ENCODE measurements around the gene ANO1. TPM values are rescaled to one million over a fixed set of nuclear protein-coding genes. Genes with fewer than 3 reads are reported as not detected.

Gene ANO1
- total RNA-seq, 1 donor from 2014 or later = 1.2 TPM

- DNase-seq (ENCODE audit: low read depth) = no peak
These were observed 8.0 kb downstream of the ANO1 start for GRCh38 chr11:70085815-70086769.

GRCh38 chr11:70087446-70088167 is 9.5 kb downstream of the ANO1 start:
- no peak overlapping the region for H3K4me3 ChIP-seq (ENCODE audit: low read depth, low read length)
- TF ChIP-seq, protein P1, sequence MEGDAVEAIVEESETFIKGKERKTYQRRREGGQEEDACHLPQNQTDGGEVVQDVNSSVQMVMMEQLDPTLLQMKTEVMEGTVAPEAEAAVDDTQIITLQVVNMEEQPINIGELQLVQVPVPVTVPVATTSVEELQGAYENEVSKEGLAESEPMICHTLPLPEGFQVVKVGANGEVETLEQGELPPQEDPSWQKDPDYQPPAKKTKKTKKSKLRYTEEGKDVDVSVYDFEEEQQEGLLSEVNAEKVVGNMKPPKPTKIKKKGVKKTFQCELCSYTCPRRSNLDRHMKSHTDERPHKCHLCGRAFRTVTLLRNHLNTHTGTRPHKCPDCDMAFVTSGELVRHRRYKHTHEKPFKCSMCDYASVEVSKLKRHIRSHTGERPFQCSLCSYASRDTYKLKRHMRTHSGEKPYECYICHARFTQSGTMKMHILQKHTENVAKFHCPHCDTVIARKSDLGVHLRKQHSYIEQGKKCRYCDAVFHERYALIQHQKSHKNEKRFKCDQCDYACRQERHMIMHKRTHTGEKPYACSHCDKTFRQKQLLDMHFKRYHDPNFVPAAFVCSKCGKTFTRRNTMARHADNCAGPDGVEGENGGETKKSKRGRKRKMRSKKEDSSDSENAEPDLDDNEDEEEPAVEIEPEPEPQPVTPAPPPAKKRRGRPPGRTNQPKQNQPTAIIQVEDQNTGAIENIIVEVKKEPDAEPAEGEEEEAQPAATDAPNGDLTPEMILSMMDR (conservative IDR thresholded peaks at IDR 0.05; ENCODE audit: low read depth, low read length) = no peak
- no peak for DNase-seq (ENCODE audit: low read depth)

More at GRCh38 chr11:70085815-70086769, 8.0 kb downstream of the ANO1 start:
- no peak overlapping the region for H3K4me3 ChIP-seq (ENCODE audit: low read depth, low read length)
- TF ChIP-seq, protein P1 (conservative IDR thresholded peaks at IDR 0.05; ENCODE audit: low read depth, low read length) = no peak

- no peak overlapping the region for H3K4me3 ChIP-seq (ENCODE audit: low read depth, low read length)
- TF ChIP-seq, protein P1 (conservative IDR thresholded peaks at IDR 0.05; ENCODE audit: low read depth, low read length) = no peak
- no peak for DNase-seq (ENCODE audit: low read depth)
These were observed 10.7 kb downstream of the ANO1 start for GRCh38 chr11:70088735-70089250.

DNA sequence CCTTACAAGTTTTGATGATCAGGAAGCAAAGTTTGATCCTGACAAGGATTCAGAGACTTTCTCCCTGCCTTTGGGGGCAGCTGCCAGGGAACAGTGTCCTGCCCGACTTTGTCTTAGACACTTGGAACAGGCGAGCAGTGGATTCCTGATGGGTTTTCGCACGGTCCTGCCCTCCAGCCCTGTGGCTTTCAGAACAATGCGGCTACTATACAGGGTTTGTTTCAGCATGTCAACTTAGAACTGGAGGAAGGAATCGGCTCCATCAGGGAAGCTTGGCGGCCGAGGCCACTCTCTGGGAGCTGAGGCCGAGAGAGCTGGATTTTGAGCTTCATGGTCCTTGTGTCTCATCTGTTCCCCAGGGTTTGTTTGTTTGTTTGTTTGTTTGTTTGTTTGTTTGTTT is 11.5 kb downstream of the ANO1 start:
- H3K4me3 ChIP-seq (ENCODE audit: low read depth, low read length) = no peak overlapping the region
- TF ChIP-seq, protein P1 (conservative IDR thresholded peaks at IDR 0.05; ENCODE audit: low read depth, low read length) = no peak
- DNase-seq (ENCODE audit: low read depth) = no peak

- TF ChIP-seq, protein P1 (conservative IDR thresholded peaks at IDR 0.05; ENCODE audit: low read depth, low read length) = no peak
- H3K4me3 ChIP-seq (ENCODE audit: low read depth, low read length) = no peak overlapping the region
- no peak for DNase-seq (ENCODE audit: low read depth)
These were observed 12.9 kb downstream of the ANO1 start for GRCh38 chr11:70090961-70091381.

- TF ChIP-seq, protein P1 (conservative IDR thresholded peaks at IDR 0.05; ENCODE audit: low read depth, low read length) = no peak
- no peak overlapping the region for H3K4me3 ChIP-seq (ENCODE audit: low read depth, low read length)
- no peak for DNase-seq (ENCODE audit: low read depth)
These were observed 13.5 kb downstream of the ANO1 start for GRCh38 chr11:70091638-70092037.

Data from epithelial cell of proximal tubule (primary cell).